Measurements from ENCODE around the gene SELENOF. TPM values are rescaled to one million over a fixed set of nuclear protein-coding genes. Genes with fewer than 3 reads are reported as not detected.

SELENOF gene
- total and polyA plus RNA-seq, 2 of the 4 experiments (the other 2 are of a cell fraction), result 60.0 to 153 TPM

- peaks cover 6 to 21% of the 10 kb centered on the region in 2 experiments; a peak in 3 of 4 replicates for H3K79me1 ChIP-seq (ENCODE audit: low read depth in 1 of 2, low read length in 2 of 2)
- H3K4me2 ChIP-seq (ENCODE audit: low read depth, low read length), result no peak overlapping the region
- H3K27me3 ChIP-seq (ENCODE audit: control insufficient read depth, insufficient read depth, low read length), result no peaks in the 10 kb centered on the region
- H2BK20ac ChIP-seq (ENCODE audit: low read depth, low read length), result no peak overlapping the region
- no peak overlapping the region for H2AK9ac ChIP-seq (replicated peaks; ENCODE audit: low read depth, low read length, poor library complexity)
- H3K27ac ChIP-seq (ENCODE audit: insufficient read depth, low read length), result no peak overlapping the region
- no peak overlapping the region for H3K56ac ChIP-seq (ENCODE audit: extremely low read depth, insufficient read depth, low read length)
- H2AK5ac ChIP-seq (ENCODE audit: low read depth, low read length), result no peak overlapping the region
- no peak overlapping the region for H4K5ac ChIP-seq (ENCODE audit: low read depth, low read length)
- intact Hi-C loops (cut with micrococcal nuclease), result no loop called here
- TSS peak; percentile 98 for BruUV-seq (replicated peaks)
- TF ChIP-seq RFX5 (IDR thresholded peaks at IDR 0.05; ENCODE audit: low read depth, low read length) (no peak), NFE2L2 (IDR thresholded peaks at IDR 0.05; ENCODE audit: low read depth, low read length) (no peak), RCOR1 (IDR thresholded peaks at IDR 0.05; ENCODE audit: insufficient replicate concordance, low read length) (no peak), FOS (IDR thresholded peaks at IDR 0.05; ENCODE audit: low read depth, low read length) (no peak), BHLHE40 (IDR thresholded peaks at IDR 0.05; ENCODE audit: low read depth, low read length) (no peak), POLR2A (IDR thresholded peaks at IDR 0.05; ENCODE audit: low read depth, low read length) (no peak), CHD1 (IDR thresholded peaks at IDR 0.05; ENCODE audit: low read depth, low read length) (no peak), SMC3 (IDR thresholded peaks at IDR 0.05; ENCODE audit: low read depth, low read length) (no peak)
- TF ChIP-seq, protein P1, sequence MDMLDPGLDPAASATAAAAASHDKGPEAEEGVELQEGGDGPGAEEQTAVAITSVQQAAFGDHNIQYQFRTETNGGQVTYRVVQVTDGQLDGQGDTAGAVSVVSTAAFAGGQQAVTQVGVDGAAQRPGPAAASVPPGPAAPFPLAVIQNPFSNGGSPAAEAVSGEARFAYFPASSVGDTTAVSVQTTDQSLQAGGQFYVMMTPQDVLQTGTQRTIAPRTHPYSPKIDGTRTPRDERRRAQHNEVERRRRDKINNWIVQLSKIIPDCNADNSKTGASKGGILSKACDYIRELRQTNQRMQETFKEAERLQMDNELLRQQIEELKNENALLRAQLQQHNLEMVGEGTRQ (IDR thresholded peaks at IDR 0.05; ENCODE audit: low read depth, low read length), result no peak
- no peaks in the 10 kb centered on the region for H3K9me3 ChIP-seq (ENCODE audit: control insufficient read depth, insufficient read depth, low read length)
- in situ Hi-C loops (cut with MboI; ENCODE audit: low sequenced_read_pairs), result no loop called here
- H3K4me1 ChIP-seq (ENCODE audit: control insufficient read depth, insufficient read depth, low read length), result peaks cover 2% of the 10 kb centered on the region; the same call in 1 of the 2 replicates
- no peak overlapping the region for H3K4ac ChIP-seq (ENCODE audit: low read depth, low read length)
- H3K4me3 ChIP-seq (ENCODE audit: insufficient read depth, low read depth, low read length), result no peak overlapping the region
- H2AFZ ChIP-seq (replicated peaks; ENCODE audit: low read length, poor library complexity), result no peak overlapping the region
- dilution Hi-C loops (cut with HindIII; ENCODE audit: low sequenced_read_pairs, unreplicated experiment), result no loop called here
- H2BK120ac ChIP-seq (ENCODE audit: low read depth, low read length), result no peak overlapping the region
- no peak overlapping the region for H2BK5ac ChIP-seq (ENCODE audit: low read depth, low read length, poor library complexity, severe bottlenecking)
- no peak overlapping the region for H4K8ac ChIP-seq (ENCODE audit: low read depth in 2 of 2, low read length in 2 of 2)
- no peak overlapping the region for H3K23ac ChIP-seq (ENCODE audit: low read depth, low read length)
- H3K14ac ChIP-seq (replicated peaks; ENCODE audit: low read depth, low read length), result no peak overlapping the region
- no peak overlapping the region for H4K91ac ChIP-seq (ENCODE audit: insufficient read depth, low read depth, low read length)
- no peak overlapping the region for H3K9ac ChIP-seq (ENCODE audit: low read depth, low read length)
- H3K18ac ChIP-seq (ENCODE audit: low read depth, low read length), result no peak overlapping the region
- no peak for ATAC-seq (ENCODE audit: low read depth)
- CTCF ChIA-PET, result no interaction called here
- H4K20me1 ChIP-seq (ENCODE audit: insufficient read depth, low read length), result no peaks in the 10 kb centered on the region; the same call in 1 of the 2 replicates
- POLR2A ChIA-PET (ENCODE audit: unreplicated experiment), result interaction anchor here (0.6 kb wide), 1 partner anchor 34 kb away, joined by 3 read pairs; no protein-coding TSS in a partner anchor
- H3K36me3 ChIP-seq (ENCODE audit: control insufficient read depth, insufficient read depth, low read length), result peaks cover 2% of the 10 kb centered on the region; the same call in 1 of the 2 replicates
- H2BK15ac ChIP-seq (ENCODE audit: low read depth, low read length), result no peak overlapping the region
- no peak for DNase-seq
- WGBS, 2 experiments (ENCODE audit: extremely low coverage in 2 of 2, insufficient read length in 1 of 2), result no CpG with 5 or more reads among the region's 2 CpGs
- H3K9me1 ChIP-seq (ENCODE audit: insufficient read depth, low read length), result peaks cover 5% of the 10 kb centered on the region; the same call in 1 of the 2 replicates
These were observed 51.0 kb downstream of the SELENOF start for GRCh38 chr1:86862920-86863319.

Measured in IMR-90 (cell line).